SU-DHL-6 (cell line): ENCODE data around the gene GNAQ.

ENCODE experiments used
- H2AFZ ChIP-seq: fragments of 200-600 bp; sonication (generic); 2 replicates; pipeline ENCODE4 v1.6.1; 2014; ENCODE audit warnings: low read depth, mild to moderate bottlenecking, moderate library complexity, mixed read lengths, antibody characterized with exemption, low read length; ENCODE audit not compliant: severe bottlenecking
- H3F3A ChIP-seq: fragments of 200-600 bp; shearing (Covaris generic); 2 replicates; pipeline ENCODE4 v1.6.0; 2016; ENCODE audit warnings: antibody characterized with exemption, mild to moderate bottlenecking; ENCODE audit not compliant: insufficient read depth
- H3K27ac ChIP-seq: fragments of 200-600 bp; sonication (generic); 2 replicates; pipeline ENCODE4 v1.5.1; 2016; ENCODE audit warnings: low read depth, mild to moderate bottlenecking, low read length, moderate library complexity, mixed read lengths
- H3K27me3 ChIP-seq: fragments of 200-600 bp; sonication (generic), shearing (Covaris generic); 2 replicates; pipeline ENCODE4 v1.6.0; 2014; ENCODE audit warnings: mild to moderate bottlenecking, low read length
- H3K36me3 ChIP-seq: fragments of 200-600 bp; sonication (generic); 2 replicates; pipeline ENCODE4 v1.6.1; 2014; ENCODE audit warnings: mild to moderate bottlenecking, low read length, mixed read lengths
- H3K4me2 ChIP-seq: fragments of 300-600, 200-600 bp; shearing (Covaris generic), sonication (generic); 2 replicates; pipeline ENCODE4 v1.6.0; 2014; ENCODE audit warnings: low read length, low read depth, mild to moderate bottlenecking; ENCODE audit not compliant: poor library complexity, severe bottlenecking
- H3K4me3 ChIP-seq: fragments of 200-600 bp; sonication (generic); 2 replicates; pipeline ENCODE4 v1.5.1; 2014; ENCODE audit warnings: antibody characterized with exemption, low read length, mild to moderate bottlenecking, mixed read lengths; ENCODE audit not compliant: insufficient read depth, poor library complexity, severe bottlenecking
- H3K79me2 ChIP-seq: fragments of 200-600 bp; sonication (generic); 2 replicates; pipeline ENCODE4 v1.6.1; 2014; ENCODE audit warnings: mild to moderate bottlenecking, low read length, moderate library complexity; ENCODE audit not compliant: insufficient read depth
- H3K9ac ChIP-seq: fragments of 200-600 bp; sonication (generic); 2 replicates; pipeline ENCODE4 v1.7.0; 2014; ENCODE audit warnings: mild to moderate bottlenecking, low read length
- H3K9me2 ChIP-seq: fragments of 200-600 bp; sonication (generic); replicated peaks from 2 replicates; pipeline ENCODE4 v1.6.1; 2014; ENCODE audit warnings: low read length; ENCODE audit not compliant: insufficient read depth
- H3K9me3 ChIP-seq: fragments of 200-600 bp; sonication (generic); 2 replicates; pipeline ENCODE4 v1.6.1; 2014; ENCODE audit warnings: low read length, mixed read lengths; ENCODE audit not compliant: insufficient read depth
- H4K20me1 ChIP-seq: fragments of 200-600 bp; sonication (generic); 2 replicates; pipeline ENCODE4 v1.6.1; 2014; ENCODE audit warnings: low read depth, mild to moderate bottlenecking, antibody characterized with exemption, low read length, moderate library complexity, mixed read lengths
- EZH2phosphoT487 ChIP-seq: fragments of 200-600 bp; sonication (generic), shearing (Covaris generic); conservative IDR thresholded peaks from 2 replicates; pipeline ENCODE4 v1.6.1; 2018; ENCODE audit warnings: mild to moderate bottlenecking, antibody characterized with exemption, low read length, moderate library complexity, mixed read lengths
- TF ChIP-seq, protein P1 (sequence below): fragments of 200-600 bp; sonication (generic); IDR thresholded peaks from one replicate; pipeline ENCODE4 v1.5.1; 2017; ENCODE audit warnings: antibody characterized with exemption, mild to moderate bottlenecking, low read length, moderate library complexity; ENCODE audit not compliant: insufficient read depth, poor library complexity, severe bottlenecking

The GNAQ gene

DNA sequence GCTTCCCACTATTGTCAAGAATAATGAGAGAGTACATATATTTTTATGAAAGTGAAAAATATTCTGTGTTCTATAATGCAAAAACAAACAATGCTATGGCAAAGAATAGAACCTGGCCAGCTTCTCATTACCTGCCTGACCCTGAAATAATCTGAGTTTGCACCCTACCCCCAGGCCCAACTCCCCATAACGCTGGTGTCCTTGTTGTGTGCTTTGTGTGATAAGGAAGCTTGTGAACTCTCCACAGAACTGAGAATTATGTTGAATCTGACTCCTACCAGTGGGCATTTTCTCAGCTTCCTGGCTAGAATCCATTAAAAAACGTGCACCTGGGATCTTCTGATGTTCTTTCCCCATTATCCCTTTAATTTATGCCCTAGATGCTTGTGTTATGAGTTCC lies 205.5 kb downstream of the GNAQ start:
- Histone ChIP-seq H3K36me3 (no peaks in the 10 kb centered on the region), H3K9me2 (no peaks in the 10 kb centered on the region), H3K79me2 (no peaks in the 10 kb centered on the region), H3K27ac (no peak overlapping the region), H4K20me1 (no peaks in the 10 kb centered on the region), H3K27me3 (no peaks in the 10 kb centered on the region), H3K4me2 (no peak overlapping the region), H3K9ac (no peak overlapping the region), H2AFZ (no peak overlapping the region), H3K9me3 (no peaks in the 10 kb centered on the region), H3F3A (no peaks in the 10 kb centered on the region), H3K4me3 (no peak overlapping the region)
- TF ChIP-seq EZH2phosphoT487 = no peak
- TF ChIP-seq, protein P1, sequence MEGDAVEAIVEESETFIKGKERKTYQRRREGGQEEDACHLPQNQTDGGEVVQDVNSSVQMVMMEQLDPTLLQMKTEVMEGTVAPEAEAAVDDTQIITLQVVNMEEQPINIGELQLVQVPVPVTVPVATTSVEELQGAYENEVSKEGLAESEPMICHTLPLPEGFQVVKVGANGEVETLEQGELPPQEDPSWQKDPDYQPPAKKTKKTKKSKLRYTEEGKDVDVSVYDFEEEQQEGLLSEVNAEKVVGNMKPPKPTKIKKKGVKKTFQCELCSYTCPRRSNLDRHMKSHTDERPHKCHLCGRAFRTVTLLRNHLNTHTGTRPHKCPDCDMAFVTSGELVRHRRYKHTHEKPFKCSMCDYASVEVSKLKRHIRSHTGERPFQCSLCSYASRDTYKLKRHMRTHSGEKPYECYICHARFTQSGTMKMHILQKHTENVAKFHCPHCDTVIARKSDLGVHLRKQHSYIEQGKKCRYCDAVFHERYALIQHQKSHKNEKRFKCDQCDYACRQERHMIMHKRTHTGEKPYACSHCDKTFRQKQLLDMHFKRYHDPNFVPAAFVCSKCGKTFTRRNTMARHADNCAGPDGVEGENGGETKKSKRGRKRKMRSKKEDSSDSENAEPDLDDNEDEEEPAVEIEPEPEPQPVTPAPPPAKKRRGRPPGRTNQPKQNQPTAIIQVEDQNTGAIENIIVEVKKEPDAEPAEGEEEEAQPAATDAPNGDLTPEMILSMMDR = no peak

DNA sequence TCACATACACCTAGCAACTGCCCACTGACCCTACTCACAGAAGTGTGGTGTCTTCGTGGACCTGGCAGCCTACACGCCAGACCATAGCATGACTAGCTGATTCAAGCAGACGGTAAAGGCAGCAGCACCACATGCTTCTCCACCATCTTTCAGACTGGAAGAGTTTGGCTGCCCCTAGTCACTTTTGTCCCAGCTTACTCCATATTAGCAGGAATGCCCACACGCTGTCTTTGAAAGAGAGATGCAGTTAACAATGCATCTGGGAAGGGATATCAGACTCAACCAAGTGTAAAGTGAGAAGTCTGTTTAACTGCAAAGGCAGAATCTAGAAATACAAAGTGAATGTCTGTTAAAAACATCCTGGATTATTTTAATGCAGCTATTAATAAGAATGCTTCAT lies 206.2 kb downstream of the GNAQ start:
- Histone ChIP-seq H3K9me2 (no peaks in the 10 kb centered on the region), H3K27ac (no peak overlapping the region), H3K36me3 (no peaks in the 10 kb centered on the region), H3K9ac (no peak overlapping the region), H3K9me3 (no peaks in the 10 kb centered on the region), H4K20me1 (no peaks in the 10 kb centered on the region), H3F3A (no peaks in the 10 kb centered on the region), H3K79me2 (no peaks in the 10 kb centered on the region), H3K4me2 (no peak overlapping the region), H3K27me3 (no peaks in the 10 kb centered on the region), H3K4me3 (no peak overlapping the region), H2AFZ (no peak overlapping the region)
- TF ChIP-seq EZH2phosphoT487 = no peak
- TF ChIP-seq, protein P1 = no peak

DNA sequence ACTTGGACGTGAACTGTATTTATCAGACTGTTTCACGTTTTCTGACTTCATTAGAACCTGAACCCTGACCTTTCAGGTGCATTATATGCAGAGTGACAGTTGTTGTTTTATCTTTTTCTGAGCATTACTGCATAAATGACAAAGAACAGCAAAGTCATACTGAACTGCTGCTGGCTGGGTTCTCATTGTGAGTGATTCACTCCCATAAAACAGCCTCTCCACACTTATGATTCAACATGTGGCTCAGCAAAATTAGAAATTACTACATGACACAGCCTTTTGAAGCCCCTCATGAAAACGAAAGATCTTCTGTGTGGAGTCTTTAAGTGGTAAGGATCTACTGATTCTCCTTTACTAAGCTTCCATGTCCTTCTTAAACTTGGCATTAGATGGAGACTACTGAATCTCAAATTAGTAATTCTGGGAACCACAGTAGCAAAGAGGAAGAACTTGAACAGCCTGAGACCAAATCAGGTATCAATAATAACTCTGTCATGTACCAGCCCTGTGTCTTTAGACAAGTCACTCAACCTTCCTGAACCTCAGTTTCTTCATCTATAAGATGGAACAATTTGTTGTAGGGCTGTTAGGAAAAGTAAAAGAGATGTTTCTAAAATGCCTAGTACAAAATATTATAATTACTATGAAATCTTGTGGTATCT lies 211.2 kb downstream of the GNAQ start:
- Histone ChIP-seq H3K27me3 (no peaks in the 10 kb centered on the region), H3K4me2 (no peak overlapping the region), H3F3A (no peaks in the 10 kb centered on the region), H3K27ac (no peak overlapping the region), H3K9me3 (no peaks in the 10 kb centered on the region), H3K36me3 (no peaks in the 10 kb centered on the region), H3K9me2 (no peaks in the 10 kb centered on the region), H3K79me2 (no peaks in the 10 kb centered on the region), H3K4me3 (no peak overlapping the region), H2AFZ (no peak overlapping the region), H4K20me1 (no peaks in the 10 kb centered on the region), H3K9ac (no peak overlapping the region)
- TF ChIP-seq, protein P1 = no peak
- TF ChIP-seq EZH2phosphoT487 = no peak
